Measurements from ENCODE around the gene AKAP12. TPM values are rescaled to one million over a fixed set of nuclear protein-coding genes. Genes with fewer than 3 reads are reported as not detected.

The AKAP12 gene
- polyA plus RNA-seq, 2 of the 4 experiments (the other 2 are of a cell fraction): 32.1 to 192 TPM

DNA sequence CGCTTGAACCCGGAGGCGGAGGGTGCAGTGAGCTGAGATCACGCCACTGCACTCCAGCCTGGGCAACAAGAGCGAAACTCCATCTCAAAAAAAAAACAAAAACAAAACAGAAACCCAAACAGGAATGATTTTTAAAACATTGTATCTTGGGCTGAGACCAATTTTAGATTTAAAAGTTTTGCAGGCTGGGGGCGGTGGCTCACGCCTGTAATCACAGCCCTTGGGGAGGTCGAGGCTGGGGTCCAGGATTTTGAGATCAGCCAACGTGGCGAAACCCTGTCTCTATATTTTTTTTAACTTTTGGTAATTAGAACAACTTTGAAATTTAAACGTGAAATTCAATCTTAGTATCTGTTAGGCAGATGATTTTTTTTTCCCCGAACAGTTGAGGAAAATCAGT is 70.5 kb downstream of the AKAP12 start:
- WGBS (ENCODE audit: missing lambda C conversion rate): 93% methylated on average over 12 of the region's 12 CpGs
- H3K27ac ChIP-seq: no peak overlapping the region
- CTCF ChIA-PET: interaction anchor here (0.6 to 6.1 kb wide), 3 partner anchors 15 to 402 kb away, joined by 3 to 37 read pairs (median 3); no protein-coding TSS in a partner anchor
- no peak for DNase-seq (ENCODE audit: low read depth in 1 of 2, low spot score in 1 of 2)
- POLR2A ChIA-PET: interaction anchor here (0.7 kb wide), 1 partner anchor 30 kb away, joined by 3 read pairs; no protein-coding TSS in a partner anchor
- no peak overlapping the region for H3K4me3 ChIP-seq
- no peak for FAIRE-seq
- H3K9me3 ChIP-seq: no peaks in the 10 kb centered on the region
- H3K4me2 ChIP-seq: no peak overlapping the region
- TF ChIP-seq GATA3 (IDR thresholded peaks at IDR 0.05; ENCODE audit: borderline replicate concordance): no peak
- no peak for TF ChIP-seq NR3C1 (IDR thresholded peaks at IDR 0.05)
- TF ChIP-seq HEYL (CRISPR knock-in tag; IDR thresholded peaks at IDR 0.05): no peak
- TF ChIP-seq, protein P1, sequence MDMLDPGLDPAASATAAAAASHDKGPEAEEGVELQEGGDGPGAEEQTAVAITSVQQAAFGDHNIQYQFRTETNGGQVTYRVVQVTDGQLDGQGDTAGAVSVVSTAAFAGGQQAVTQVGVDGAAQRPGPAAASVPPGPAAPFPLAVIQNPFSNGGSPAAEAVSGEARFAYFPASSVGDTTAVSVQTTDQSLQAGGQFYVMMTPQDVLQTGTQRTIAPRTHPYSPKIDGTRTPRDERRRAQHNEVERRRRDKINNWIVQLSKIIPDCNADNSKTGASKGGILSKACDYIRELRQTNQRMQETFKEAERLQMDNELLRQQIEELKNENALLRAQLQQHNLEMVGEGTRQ (IDR thresholded peaks at IDR 0.05): no peak
- TF ChIP-seq NFE2L2 (conservative IDR thresholded peaks at IDR 0.05; ENCODE audit: low read length): no peak
- TF ChIP-seq PHF8 (IDR thresholded peaks at IDR 0.05; ENCODE audit: borderline replicate concordance, low read depth): no peak
- no peak for TF ChIP-seq MAZ (IDR thresholded peaks at IDR 0.05; ENCODE audit: borderline replicate concordance, low read depth, low read length)
- TF ChIP-seq, protein P2, sequence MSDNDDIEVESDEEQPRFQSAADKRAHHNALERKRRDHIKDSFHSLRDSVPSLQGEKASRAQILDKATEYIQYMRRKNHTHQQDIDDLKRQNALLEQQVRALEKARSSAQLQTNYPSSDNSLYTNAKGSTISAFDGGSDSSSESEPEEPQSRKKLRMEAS (IDR thresholded peaks at IDR 0.05): no peak
- TF ChIP-seq FOXS1 (CRISPR knock-in tag; IDR thresholded peaks at IDR 0.05): no peak
- no peak for TF ChIP-seq SREBF2 (IDR thresholded peaks at IDR 0.05)
- no peak for TF ChIP-seq ESRRA (IDR thresholded peaks at IDR 0.05; ENCODE audit: borderline replicate concordance, low read length)
- no peak for TF ChIP-seq CBX2 (IDR thresholded peaks at IDR 0.05; ENCODE audit: borderline replicate concordance, low read depth)
- TF ChIP-seq RAD21 (conservative IDR thresholded peaks at IDR 0.05 in 1 of 2, IDR thresholded peaks at IDR 0.05 in 1 of 2): no peak
- TF ChIP-seq RNF2 (IDR thresholded peaks at IDR 0.05; ENCODE audit: borderline replicate concordance, low read depth): no peak
- TF ChIP-seq CBX8 (IDR thresholded peaks at IDR 0.05): no peak
- ATAC-seq: no peak
- H3K4me1 ChIP-seq: no peaks in the 10 kb centered on the region

DNA sequence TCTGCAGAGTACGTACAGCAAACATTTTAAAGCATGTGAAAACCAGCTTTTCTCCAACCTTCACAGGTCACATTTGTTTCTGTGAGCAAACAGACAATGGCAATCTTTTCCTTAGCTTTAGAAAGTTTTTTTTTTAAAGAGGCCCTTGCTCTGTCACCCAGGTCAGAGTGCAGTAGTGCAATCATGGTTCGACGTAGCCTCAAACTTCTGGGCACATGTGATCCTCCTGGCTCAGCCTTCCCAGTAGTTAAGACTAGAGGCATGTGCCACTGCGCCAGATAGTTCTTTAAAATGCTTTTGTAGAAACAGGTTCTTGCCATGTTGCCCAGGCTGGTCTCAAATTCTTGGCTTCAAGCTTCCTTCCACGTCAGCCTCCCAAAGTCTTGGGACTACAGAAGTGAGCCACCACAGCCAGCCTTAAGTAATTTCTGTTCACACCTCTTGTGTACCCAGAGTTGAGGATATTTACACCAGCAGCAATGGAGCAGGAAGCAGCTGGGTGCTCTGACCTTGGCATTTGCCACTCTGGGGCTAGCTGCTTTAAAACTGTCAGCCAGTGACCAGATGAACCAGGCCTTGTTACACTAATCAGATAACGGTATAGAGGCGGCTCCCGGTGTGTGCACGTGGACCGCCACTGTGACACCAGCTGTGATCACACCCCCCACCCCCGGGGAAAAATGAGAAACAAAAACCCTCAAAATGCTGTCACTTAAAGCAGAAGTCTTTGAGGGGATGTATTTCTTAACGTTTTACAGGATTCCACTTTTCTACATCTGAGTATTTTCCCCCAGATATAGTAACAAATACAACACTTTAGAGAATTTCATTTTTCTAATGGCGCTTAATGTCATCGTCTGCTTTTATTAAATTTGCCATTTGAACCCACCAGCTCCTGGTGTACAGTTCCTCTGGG is 71.3 kb downstream of the AKAP12 start:
- POLR2A ChIA-PET: no interaction called here
- FAIRE-seq (no peak), ATAC-seq (no peak), DNase-seq (ENCODE audit: low read depth in 1 of 2, low spot score in 1 of 2) (no peak)
- Histone ChIP-seq H3K4me3 (no peak overlapping the region), H3K4me1 (no peaks in the 10 kb centered on the region), H3K4me2 (no peak overlapping the region), H3K27ac (no peak overlapping the region), H3K9me3 (no peaks in the 10 kb centered on the region)
- 85% methylated on average over 14 of the region's 14 CpGs for WGBS (ENCODE audit: missing lambda C conversion rate)
- CTCF ChIA-PET: interaction anchor here (0.6 to 6.1 kb wide), 3 partner anchors 14 to 216 kb away, joined by 3 to 37 read pairs (median 3); no protein-coding TSS in a partner anchor
- TF ChIP-seq JUN (IDR thresholded peaks at IDR 0.05) (no peak), GATA3 (IDR thresholded peaks at IDR 0.05; ENCODE audit: borderline replicate concordance) (no peak), CHD2 (IDR thresholded peaks at IDR 0.05; ENCODE audit: low read length, partially characterized antibody) (no peak), EHMT2 (IDR thresholded peaks at IDR 0.05; ENCODE audit: low read depth) (no peak), FOSL2 (IDR thresholded peaks at IDR 0.05) (no peak), FOSL2 (CRISPR knock-in tag; IDR thresholded peaks at IDR 0.05) (no peak)
- TF ChIP-seq, protein P3, sequence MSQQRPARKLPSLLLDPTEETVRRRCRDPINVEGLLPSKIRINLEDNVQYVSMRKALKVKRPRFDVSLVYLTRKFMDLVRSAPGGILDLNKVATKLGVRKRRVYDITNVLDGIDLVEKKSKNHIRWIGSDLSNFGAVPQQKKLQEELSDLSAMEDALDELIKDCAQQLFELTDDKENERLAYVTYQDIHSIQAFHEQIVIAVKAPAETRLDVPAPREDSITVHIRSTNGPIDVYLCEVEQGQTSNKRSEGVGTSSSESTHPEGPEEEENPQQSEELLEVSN (IDR thresholded peaks at IDR 0.05; ENCODE audit: borderline replicate concordance, low read depth): no peak
- TF ChIP-seq, protein P2 (IDR thresholded peaks at IDR 0.05): no peak
- TF ChIP-seq, protein P4, sequence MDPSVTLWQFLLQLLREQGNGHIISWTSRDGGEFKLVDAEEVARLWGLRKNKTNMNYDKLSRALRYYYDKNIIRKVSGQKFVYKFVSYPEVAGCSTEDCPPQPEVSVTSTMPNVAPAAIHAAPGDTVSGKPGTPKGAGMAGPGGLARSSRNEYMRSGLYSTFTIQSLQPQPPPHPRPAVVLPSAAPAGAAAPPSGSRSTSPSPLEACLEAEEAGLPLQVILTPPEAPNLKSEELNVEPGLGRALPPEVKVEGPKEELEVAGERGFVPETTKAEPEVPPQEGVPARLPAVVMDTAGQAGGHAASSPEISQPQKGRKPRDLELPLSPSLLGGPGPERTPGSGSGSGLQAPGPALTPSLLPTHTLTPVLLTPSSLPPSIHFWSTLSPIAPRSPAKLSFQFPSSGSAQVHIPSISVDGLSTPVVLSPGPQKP (IDR thresholded peaks at IDR 0.05; ENCODE audit: low read depth, low read length): no peak
